H9 (cell line): Measurements from ENCODE around the gene SNRPD3. TPM values are rescaled to one million over a fixed set of nuclear protein-coding genes. Genes with fewer than 3 reads are reported as not detected.

Experiments
- DNase-seq: peaks from one replicate; pipeline ENCODE4 v3.0.0-alpha.2; 2017
- H2AFZ ChIP-seq: one replicate; pipeline ENCODE4 v1.6.1; 2013; ENCODE audit warnings: mild to moderate bottlenecking, low read length, control low read depth, moderate library complexity
- H2AK5ac ChIP-seq: 2 replicates; pipeline ENCODE4 v1.6.1; 2013; ENCODE audit warnings: low read length, control low read depth, mixed read lengths; ENCODE audit not compliant: insufficient read length
- H2BK120ac ChIP-seq: one replicate; pipeline ENCODE4 v1.6.1; 2013; ENCODE audit warnings: low read depth, mild to moderate bottlenecking, low read length, control low read depth, inconsistent platforms; ENCODE audit not compliant: poor library complexity, severe bottlenecking
- H2BK12ac ChIP-seq: 2 replicates; pipeline ENCODE4 v1.6.1; 2013; ENCODE audit warnings: low read length, control low read depth, mixed read lengths, low read depth; ENCODE audit not compliant: insufficient read length
- H2BK15ac ChIP-seq: 2 replicates; pipeline ENCODE4 v1.6.1; 2013; ENCODE audit warnings: low read depth, low read length, control low read depth
- H2BK20ac ChIP-seq: one replicate; pipeline ENCODE4 v1.6.1; 2013; ENCODE audit warnings: low read depth, mild to moderate bottlenecking, low read length, control low read depth, inconsistent platforms; ENCODE audit not compliant: poor library complexity, severe bottlenecking
- H2BK5ac ChIP-seq: 2 replicates; pipeline ENCODE4 v1.6.1; 2013; ENCODE audit warnings: low read length, control low read depth, mixed read lengths; ENCODE audit not compliant: insufficient read length
- H3K14ac ChIP-seq: 2 replicates; pipeline ENCODE4 v1.6.1; 2013; ENCODE audit warnings: low read length, control low read depth; ENCODE audit not compliant: insufficient read depth
- H3K18ac ChIP-seq: 2 replicates; pipeline ENCODE4 v1.6.1; 2013; ENCODE audit warnings: low read depth, mild to moderate bottlenecking, mixed read lengths, low read length, control low read depth; ENCODE audit not compliant: insufficient read length
- H3K23ac ChIP-seq: 2 replicates; pipeline ENCODE4 v1.6.1; 2013; ENCODE audit warnings: low read length, control low read depth, mixed read lengths, low read depth; ENCODE audit not compliant: insufficient read length
- H3K23me2 ChIP-seq: 2 replicates; pipeline ENCODE4 v1.6.1; 2013; ENCODE audit warnings: low read depth, mild to moderate bottlenecking, mixed read lengths, low read length, control low read depth; ENCODE audit not compliant: insufficient read length, poor library complexity, severe bottlenecking
- H3K27ac ChIP-seq: 2 replicates; pipeline ENCODE4 v1.5.1; 2013; ENCODE audit warnings: low read length, control low read depth, mixed read lengths, low read depth; ENCODE audit not compliant: insufficient read length
- H3K27me3 ChIP-seq: 2 replicates; pipeline ENCODE4 v1.6.1; 2013; ENCODE audit warnings: low read length, control low read depth, inconsistent platforms; ENCODE audit not compliant: insufficient read depth
- H3K4ac ChIP-seq: 2 replicates; pipeline ENCODE4 v1.6.1; 2013; ENCODE audit warnings: low read depth, mild to moderate bottlenecking, control low read depth, inconsistent platforms, low read length, moderate library complexity
- H3K4me1 ChIP-seq: 2 replicates; pipeline ENCODE4 v1.6.1; 2013; ENCODE audit warnings: low read length, control low read depth, inconsistent platforms; ENCODE audit not compliant: insufficient read depth
- H3K4me2 ChIP-seq: 2 replicates; pipeline ENCODE4 v1.6.1; 2013; ENCODE audit warnings: low read length, control low read depth, mixed read lengths; ENCODE audit not compliant: insufficient read length, insufficient read depth
- H3K56ac ChIP-seq: 2 replicates; pipeline ENCODE4 v1.6.1; 2013; ENCODE audit warnings: low read depth, mild to moderate bottlenecking, mixed read lengths, low read length, control low read depth; ENCODE audit not compliant: insufficient read length
- H3K79me1 ChIP-seq: 2 replicates; pipeline ENCODE4 v1.6.1; 2013; ENCODE audit warnings: low read depth, mild to moderate bottlenecking, moderate library complexity, low read length, control low read depth, inconsistent platforms; ENCODE audit not compliant: insufficient read depth, poor library complexity, severe bottlenecking
- H3K79me2 ChIP-seq: 2 replicates; pipeline ENCODE4 v1.6.1; 2013; ENCODE audit warnings: low read length, control low read depth, inconsistent platforms; ENCODE audit not compliant: insufficient read depth
- H3K9ac ChIP-seq: 2 replicates; pipeline ENCODE4 v1.6.1; 2013; ENCODE audit warnings: low read length, control low read depth, mixed read lengths; ENCODE audit not compliant: insufficient read length; ENCODE audit errors: extremely low read depth
- H3K9me3 ChIP-seq: one replicate; pipeline ENCODE4 v1.6.1; 2013; ENCODE audit warnings: low read depth, low read length, inconsistent platforms; ENCODE audit not compliant: control insufficient read depth
- H3T11ph ChIP-seq: one replicate; pipeline ENCODE4 v1.6.1; 2013; ENCODE audit warnings: mild to moderate bottlenecking, low read length, control low read depth, inconsistent platforms
- H4K20me1 ChIP-seq: one replicate; pipeline ENCODE4 v1.6.1; 2013; ENCODE audit not compliant: control insufficient read depth, insufficient read length, insufficient read depth
- H4K5ac ChIP-seq: 2 replicates; pipeline ENCODE4 v1.6.1; 2013; ENCODE audit warnings: low read depth, mild to moderate bottlenecking, mixed read lengths, low read length, control low read depth; ENCODE audit not compliant: insufficient read length
- H4K8ac ChIP-seq: replicated peaks from 2 replicates; pipeline ENCODE4 v1.6.1; 2013; ENCODE audit warnings: low read length, control low read depth, mixed read lengths, low read depth; ENCODE audit not compliant: insufficient read length
- H4K91ac ChIP-seq: 2 replicates; pipeline ENCODE4 v1.6.1; 2013; ENCODE audit warnings: low read depth, mild to moderate bottlenecking, moderate library complexity, mixed read lengths, low read length, control low read depth; ENCODE audit not compliant: insufficient read length
- H3K27ac Mint-ChIP-seq, 3 experiments: 2 replicates in 2 of 3; 3 replicates in 1 of 3; pipeline ENCODE4 v1.8.0; 2020 to 2021; ENCODE audit warnings: mixed read lengths in 3 of 3, mild to moderate bottlenecking in 1 of 3, moderate library complexity in 1 of 3
- H3K27me3 Mint-ChIP-seq: 2 replicates; pipeline ENCODE4 v1.8.0; 2021; ENCODE audit warnings: low read depth, mild to moderate bottlenecking, moderate library complexity, mixed read lengths
- H3K36me3 Mint-ChIP-seq, 3 experiments: 2 replicates in 2 of 3; 3 replicates in 1 of 3; pipeline ENCODE4 v1.8.0; 2020 to 2021; ENCODE audit warnings: low read depth in 3 of 3, mixed read lengths in 3 of 3; ENCODE audit not compliant: insufficient read depth in 1 of 3
- H3K4me1 Mint-ChIP-seq, 2 experiments: 2 replicates each; pipeline ENCODE4 v1.8.0; 2020; ENCODE audit warnings: mixed read lengths in 2 of 2
- H3K4me3 Mint-ChIP-seq, 2 experiments: 2 replicates in 1 of 2; 3 replicates in 1 of 2; pipeline ENCODE4 v1.8.0; 2020 to 2021; ENCODE audit warnings: mild to moderate bottlenecking in 2 of 2, mixed read lengths in 2 of 2, moderate library complexity in 1 of 2
- H3K9me3 Mint-ChIP-seq, 2 experiments: 2 replicates in 1 of 2; 3 replicates in 1 of 2; pipeline ENCODE4 v1.8.0; 2020; ENCODE audit warnings: mild to moderate bottlenecking in 2 of 2, mixed read lengths in 2 of 2, moderate library complexity in 1 of 2
- WGBS: extraction: QIAGEN DNeasy Blood & Tissue Kit; methylation state at CpG from one replicate; pipeline ENCODE4 v1.1.7; 2013; ENCODE audit warnings: missing lambda C conversion rate, low lambda C conversion rate, mixed read lengths; ENCODE audit not compliant: insufficient read length; ENCODE audit errors: extremely low coverage; 5-methylcytosine and 5-hydroxymethylcytosine counted together
- total RNA-seq: library from RNA; stranded (reverse); gene quantifications from 2 replicates; pipeline ENCODE4 v1.2.1, GENCODE V29; 2021
- TF ChIP-seq, protein P1 (sequence below): fragments of 200-600 bp; sonication (generic); conservative IDR thresholded peaks from 3 replicates; pipeline ENCODE4 v1.8.0; 2021; ENCODE audit warnings: antibody characterized with exemption, mild to moderate bottlenecking

The SNRPD3 gene
- total RNA-seq, 1 experiment from 2014 or later = 212 TPM

DNA sequence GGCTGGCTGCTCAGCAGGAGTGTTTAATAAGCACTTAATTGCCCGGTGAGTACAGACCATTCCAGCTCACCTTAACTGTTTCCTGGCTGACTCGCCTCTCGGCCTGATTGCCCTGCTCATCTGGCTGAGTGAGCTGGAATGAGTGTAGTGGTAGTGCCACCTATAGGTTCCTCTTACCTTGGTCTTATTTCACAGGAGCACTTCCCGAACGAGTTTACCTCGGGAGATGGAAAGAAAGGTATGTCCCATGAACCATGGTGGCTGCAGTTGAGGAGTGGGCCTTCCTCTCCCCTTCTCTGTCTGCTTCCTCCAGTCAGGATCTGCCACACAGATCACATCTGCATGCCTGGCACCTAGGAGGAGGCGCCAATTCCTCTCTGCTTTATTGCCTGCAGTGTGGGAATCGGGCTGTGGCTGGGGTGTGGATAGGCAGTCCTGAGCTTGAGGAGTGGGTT is 34.0 kb upstream of the SNRPD3 start:
- Histone ChIP-seq H2AK5ac (no peak overlapping the region), H3K27ac (no peak overlapping the region), H2BK5ac (no peak overlapping the region), H3K27me3 (no peaks in the 10 kb centered on the region), H3K18ac (no peak overlapping the region), H3K23me2 (no peaks in the 10 kb centered on the region), H3K9me3 (no peaks in the 10 kb centered on the region), H3K23ac (no peak overlapping the region), H4K5ac (no peak overlapping the region), H2BK20ac (no peak overlapping the region), H2BK120ac (no peak overlapping the region), H2BK12ac (no peak overlapping the region), H4K8ac (no peak overlapping the region), H3K14ac (no peak overlapping the region), H2AFZ (no peak overlapping the region), H3T11ph (no peak overlapping the region), H4K20me1 (no peaks in the 10 kb centered on the region), H3K9ac (no peak overlapping the region), H3K79me2 (no peaks in the 10 kb centered on the region), H3K79me1 (no peaks in the 10 kb centered on the region), H3K4ac (no peak overlapping the region), H2BK15ac (no peak overlapping the region), H3K4me2 (no peak overlapping the region), H3K56ac (no peak overlapping the region), H4K91ac (no peak overlapping the region), H3K4me1 (no peaks in the 10 kb centered on the region; the same call in 1 of the 2 replicates)
- Mint-ChIP-seq H3K27ac (peak overlapping the region in 1 of 3 experiments; percentile 55; a peak in 2 of 7 replicates), H3K4me1 (peaks cover 17 to 22% of the 10 kb centered on the region in 2 experiments), H3K9me3 (no peaks in the 10 kb centered on the region), H3K4me3 (no peak overlapping the region; a peak in 1 of 5 replicates), H3K27me3 (no peaks in the 10 kb centered on the region; the same call in none of the 2 replicates), H3K36me3 (no peaks in the 10 kb centered on the region)
- WGBS = no CpG with 5 or more reads among the region's 8 CpGs
- DNase-seq = peak; percentile 89
- TF ChIP-seq, protein P1, sequence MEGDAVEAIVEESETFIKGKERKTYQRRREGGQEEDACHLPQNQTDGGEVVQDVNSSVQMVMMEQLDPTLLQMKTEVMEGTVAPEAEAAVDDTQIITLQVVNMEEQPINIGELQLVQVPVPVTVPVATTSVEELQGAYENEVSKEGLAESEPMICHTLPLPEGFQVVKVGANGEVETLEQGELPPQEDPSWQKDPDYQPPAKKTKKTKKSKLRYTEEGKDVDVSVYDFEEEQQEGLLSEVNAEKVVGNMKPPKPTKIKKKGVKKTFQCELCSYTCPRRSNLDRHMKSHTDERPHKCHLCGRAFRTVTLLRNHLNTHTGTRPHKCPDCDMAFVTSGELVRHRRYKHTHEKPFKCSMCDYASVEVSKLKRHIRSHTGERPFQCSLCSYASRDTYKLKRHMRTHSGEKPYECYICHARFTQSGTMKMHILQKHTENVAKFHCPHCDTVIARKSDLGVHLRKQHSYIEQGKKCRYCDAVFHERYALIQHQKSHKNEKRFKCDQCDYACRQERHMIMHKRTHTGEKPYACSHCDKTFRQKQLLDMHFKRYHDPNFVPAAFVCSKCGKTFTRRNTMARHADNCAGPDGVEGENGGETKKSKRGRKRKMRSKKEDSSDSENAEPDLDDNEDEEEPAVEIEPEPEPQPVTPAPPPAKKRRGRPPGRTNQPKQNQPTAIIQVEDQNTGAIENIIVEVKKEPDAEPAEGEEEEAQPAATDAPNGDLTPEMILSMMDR = peak; percentile 78
